RKO (cell line): ENCODE results near the gene PTEN.

ENCODE experiments used
- DNase-seq: peaks from one replicate; pipeline ENCODE4 v3.0.0-alpha.2; 2016; ENCODE audit warnings: low spot score

Gene PTEN

DNA sequence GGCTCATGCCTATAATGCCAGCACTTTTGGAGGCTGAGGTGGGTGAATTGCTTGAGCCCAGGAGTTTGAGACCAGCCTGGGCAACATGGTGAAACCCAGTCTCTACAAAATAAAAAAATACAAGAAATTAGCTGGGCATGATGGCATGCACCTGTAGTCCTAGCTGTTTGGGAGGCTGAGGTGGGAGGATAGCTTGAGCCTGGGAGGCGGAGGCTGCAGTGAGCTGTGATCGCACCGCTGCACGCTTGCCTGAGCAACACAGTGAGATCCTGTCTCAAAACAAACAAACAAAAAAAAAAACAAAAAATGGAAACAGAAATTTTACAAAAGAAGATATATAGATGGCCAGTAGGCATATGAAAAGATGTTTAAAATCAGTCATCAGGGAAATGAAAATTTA is 57.1 kb downstream of the PTEN start:
- no peak for DNase-seq

GRCh38 chr10:87921931-87922688 is 58.7 kb downstream of the PTEN start:
- no peak for DNase-seq

DNA sequence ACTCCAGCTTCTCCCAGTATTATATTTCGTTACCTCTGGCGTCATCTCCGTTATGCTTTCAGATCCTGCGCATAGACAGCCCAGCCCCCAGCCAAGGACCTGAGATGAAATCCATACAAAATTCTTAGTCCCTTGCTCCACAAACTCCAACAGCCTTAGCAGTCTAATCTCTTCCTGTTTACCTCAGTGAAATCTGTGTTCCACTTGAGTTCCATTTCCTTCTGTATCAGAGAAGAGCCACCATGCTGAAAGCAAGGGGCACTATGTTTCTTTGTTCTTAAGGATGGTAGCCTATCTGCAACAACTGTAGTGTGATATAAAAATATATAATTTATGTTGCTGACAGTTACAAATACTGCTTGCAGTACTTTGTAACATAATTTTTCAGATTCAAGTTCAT is 59.8 kb downstream of the PTEN start:
- DNase-seq = no peak

GRCh38 chr10:87925570-87925969 is 62.1 kb downstream of the PTEN start:
- no peak for DNase-seq

DNA sequence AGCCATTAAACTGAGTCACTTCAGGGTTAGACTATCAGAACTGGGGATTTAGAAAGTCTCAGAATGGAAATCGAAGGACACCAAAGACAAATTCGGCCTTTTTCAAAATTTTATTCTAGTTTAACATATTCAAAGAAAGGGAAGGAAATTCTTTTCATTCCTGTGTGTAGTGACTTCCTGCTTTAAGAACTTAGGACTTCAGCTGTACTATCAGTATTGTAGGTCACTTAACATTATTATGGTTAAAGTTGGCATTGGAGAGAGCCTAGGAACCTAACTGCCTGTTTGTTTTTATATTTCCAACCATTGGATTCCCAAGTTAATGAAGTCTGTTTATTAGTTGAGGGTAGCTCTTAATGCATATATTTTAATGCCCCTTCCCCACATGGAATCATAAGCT is 63.7 kb downstream of the PTEN start:
- no peak for DNase-seq

GRCh38 chr10:87928996-87929395 is 65.6 kb downstream of the PTEN start:
- DNase-seq = no peak

GRCh38 chr10:87930141-87930540 is 66.7 kb downstream of the PTEN start:
- DNase-seq = no peak

DNA sequence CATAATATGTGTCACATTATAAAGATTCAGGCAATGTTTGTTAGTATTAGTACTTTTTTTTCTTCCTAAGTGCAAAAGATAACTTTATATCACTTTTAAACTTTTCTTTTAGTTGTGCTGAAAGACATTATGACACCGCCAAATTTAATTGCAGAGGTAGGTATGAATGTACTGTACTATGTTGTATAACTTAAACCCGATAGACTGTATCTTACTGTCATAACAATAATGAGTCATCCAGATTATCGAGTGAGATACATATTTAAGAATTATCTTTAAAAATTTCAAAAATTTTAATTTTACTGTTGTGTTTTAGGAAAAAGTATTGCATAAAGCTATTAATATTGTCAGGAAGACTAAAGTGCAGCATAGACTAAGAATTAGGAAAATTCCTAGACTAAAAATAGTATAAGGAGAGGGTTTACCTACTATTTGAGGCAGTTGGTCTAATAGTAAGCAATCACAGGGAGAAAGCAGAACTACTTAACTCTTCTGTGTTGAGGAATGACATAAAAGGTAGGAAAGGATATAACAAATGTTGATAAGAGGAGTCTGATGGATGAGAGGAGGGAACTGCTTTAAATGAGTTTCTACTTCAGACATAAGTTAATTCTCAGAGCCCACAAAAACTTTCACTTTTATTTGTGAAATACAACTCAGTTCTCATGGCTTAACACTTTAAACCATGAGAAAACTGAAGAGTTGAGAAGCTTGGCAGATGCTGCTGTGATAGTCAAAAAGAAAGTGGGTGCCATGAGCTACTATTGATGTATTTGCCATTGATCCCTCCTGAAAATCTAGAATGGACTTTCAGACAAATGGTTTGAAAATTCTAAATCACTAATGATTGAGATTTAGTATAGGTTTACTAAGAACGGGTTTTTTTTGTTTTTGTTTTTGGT is 67.8 kb downstream of the PTEN start:
- DNase-seq = no peak

DNA sequence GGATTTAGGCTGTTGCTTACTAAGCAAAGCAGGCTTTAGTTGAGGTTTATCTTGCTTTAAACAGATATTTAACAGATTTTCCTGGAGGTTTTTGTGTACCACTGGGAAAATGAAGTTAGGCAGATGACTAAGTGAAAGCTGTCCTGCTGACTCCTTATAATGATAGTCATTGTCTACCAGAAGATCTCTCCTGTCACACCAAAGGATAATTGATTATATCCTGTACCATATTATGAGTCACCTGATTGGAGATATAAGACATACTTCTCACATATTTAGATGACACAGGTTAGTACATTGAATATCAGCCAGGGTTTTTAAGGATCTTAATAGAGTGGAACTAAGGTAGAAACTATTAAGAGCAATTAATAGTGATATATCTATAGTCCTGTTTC is 68.4 kb downstream of the PTEN start:
- no peak for DNase-seq

- no peak for DNase-seq
Observed at GRCh38 chr10:87935290-87936141, 72.1 kb downstream of the PTEN start.

- DNase-seq = no peak
Observed at GRCh38 chr10:87940210-87940609, 76.8 kb downstream of the PTEN start.

- no peak for DNase-seq
Observed at GRCh38 chr10:87942884-87943527, 79.6 kb downstream of the PTEN start.

DNA sequence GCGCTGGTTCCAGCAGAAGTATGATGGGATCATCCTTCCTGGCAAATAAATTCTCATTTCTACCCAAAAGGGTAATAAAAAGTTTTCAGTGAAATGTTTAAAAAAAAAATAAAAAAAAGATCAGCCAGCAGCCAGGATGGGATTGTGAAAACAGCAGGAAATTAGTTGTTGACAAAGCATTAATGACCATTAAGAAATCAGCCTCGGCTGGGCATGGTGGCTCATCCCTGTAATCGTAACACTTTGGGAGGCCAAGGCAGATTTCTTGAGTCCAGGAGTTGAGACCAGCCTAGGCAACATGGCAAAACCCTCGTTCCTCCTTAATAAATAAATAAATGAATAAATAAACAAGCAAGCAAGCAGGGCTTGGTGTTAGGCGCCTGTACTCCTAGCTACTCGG is 82.6 kb downstream of the PTEN start:
- DNase-seq = no peak

- DNase-seq = no peak
Observed at GRCh38 chr10:87952612-87953011, 89.2 kb downstream of the PTEN start.

- DNase-seq = no peak
Observed at GRCh38 chr10:87956055-87956454, 92.6 kb downstream of the PTEN start.

- no peak for DNase-seq
Observed at GRCh38 chr10:87957702-87958101, 94.3 kb downstream of the PTEN start.

GRCh38 chr10:87960230-87960629 is 96.8 kb downstream of the PTEN start:
- no peak for DNase-seq

DNA sequence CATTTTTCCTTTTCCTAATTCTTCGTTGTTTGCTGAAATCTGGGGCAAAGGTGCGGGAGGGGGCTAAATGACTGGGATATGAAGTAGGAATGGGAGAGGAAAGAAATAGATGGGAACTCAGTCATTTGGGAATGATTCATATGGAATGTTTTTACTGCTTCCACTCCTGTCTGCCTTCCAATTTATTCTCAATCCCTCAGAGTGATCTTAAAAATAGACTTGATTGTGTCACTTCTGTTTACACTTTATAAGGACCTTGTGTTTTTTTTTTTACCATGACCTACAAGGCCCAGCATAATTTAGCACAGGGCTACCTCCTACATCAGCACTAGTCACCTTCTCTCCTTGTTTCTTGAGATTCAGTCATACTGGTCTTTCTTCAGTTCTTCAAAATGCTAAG is 97.9 kb downstream of the PTEN start:
- DNase-seq = peak; percentile 11

DNA sequence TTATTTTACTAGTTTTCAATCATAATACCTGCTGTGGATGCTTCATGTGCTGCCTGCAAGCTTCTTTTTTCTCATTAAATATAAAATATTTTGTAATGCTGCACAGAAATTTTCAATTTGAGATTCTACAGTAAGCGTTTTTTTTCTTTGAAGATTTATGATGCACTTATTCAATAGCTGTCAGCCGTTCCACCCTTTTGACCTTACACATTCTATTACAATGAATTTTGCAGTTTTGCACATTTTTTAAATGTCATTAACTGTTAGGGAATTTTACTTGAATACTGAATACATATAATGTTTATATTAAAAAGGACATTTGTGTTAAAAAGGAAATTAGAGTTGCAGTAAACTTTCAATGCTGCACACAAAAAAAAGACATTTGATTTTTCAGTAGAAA is 103.0 kb downstream of the PTEN start:
- no peak for DNase-seq

GRCh38 chr10:87973635-87974034 is 110.2 kb downstream of the PTEN start:
- no peak for DNase-seq

- DNase-seq = no peak
Observed at GRCh38 chr10:87974130-87974529, 110.7 kb downstream of the PTEN start.

- no peak for DNase-seq
Observed at GRCh38 chr10:87974769-87975168, 111.3 kb downstream of the PTEN start.
